IMR-90 (cell line): ENCODE measurements around the gene NOSTRIN.

ENCODE experiments used
- POLR2A ChIP-seq: IDR thresholded peaks from 2 replicates; pipeline ENCODE4 v1.6.1; 2012; ENCODE audit warnings: mild to moderate bottlenecking, low read depth, low read length
- RAD21 ChIP-seq: IDR thresholded peaks from 2 replicates; pipeline ENCODE4 v1.6.1; 2012; ENCODE audit warnings: low read length, improper control_type of control experiment

DNA sequence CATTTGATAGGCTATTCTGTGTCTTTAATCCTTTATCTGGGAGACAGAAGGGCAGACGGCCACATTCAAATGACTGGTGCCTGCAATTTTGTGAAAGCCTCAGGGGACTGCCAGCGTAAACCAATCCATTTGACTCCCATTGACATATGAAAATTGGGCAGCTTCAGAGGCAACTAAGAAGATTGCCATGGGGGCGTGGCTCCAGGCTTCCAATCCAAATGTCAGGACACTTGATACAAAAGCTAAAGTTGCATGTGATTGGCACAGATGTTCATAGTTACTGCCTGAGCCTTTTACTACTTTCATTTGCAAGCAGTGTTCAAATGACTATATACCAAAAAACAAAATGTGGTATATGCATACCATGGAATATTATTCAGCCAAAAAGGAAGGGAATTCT, 45.8 kb downstream of the NOSTRIN start:
- TF ChIP-seq POLR2A (no peak), RAD21 (no peak)
